Parathyroid adenoma (tissue), 2 donors: ENCODE measurements around the gene ATP7B.
A peak's percentile ranks its signal among the peaks of the same experiment; 100 is the strongest.

Experiments
- H2AFZ ChIP-seq: fragments of 300-600 bp; sonication (generic); one replicate; pipeline ENCODE4 v1.7.0; 2017; ENCODE audit warnings: antibody characterized with exemption, mild to moderate bottlenecking
- H3K27ac ChIP-seq: fragments of 300-600 bp; sonication (generic); one replicate; pipeline ENCODE4 v1.7.0; 2017
- H3K27me3 ChIP-seq: fragments of 300-600 bp; sonication (generic); one replicate; pipeline ENCODE4 v1.7.0; 2017; ENCODE audit warnings: low read length; ENCODE audit not compliant: control insufficient read depth, insufficient read depth
- H3K36me3 ChIP-seq: fragments of 300-600 bp; sonication (generic); one replicate; pipeline ENCODE4 v1.7.0; 2017; ENCODE audit warnings: low read length; ENCODE audit not compliant: control insufficient read depth, insufficient read depth
- H3K4me1 ChIP-seq: fragments of 300-600 bp; sonication (generic); one replicate; pipeline ENCODE4 v1.7.0; 2017; ENCODE audit warnings: control low read depth
- H3K4me2 ChIP-seq: fragments of 300-600 bp; sonication (generic); one replicate; pipeline ENCODE4 v1.7.0; 2017; ENCODE audit warnings: low read length
- H3K4me3 ChIP-seq: fragments of 300-600 bp; sonication (generic); one replicate; pipeline ENCODE4 v1.7.0; 2017; ENCODE audit warnings: low read depth, low read length
- H3K79me2 ChIP-seq: fragments of 300-600 bp; sonication (generic); one replicate; pipeline ENCODE4 v1.7.0; 2017; ENCODE audit warnings: control low read depth
- H3K9ac ChIP-seq: fragments of 300-600 bp; sonication (generic); one replicate; pipeline ENCODE4 v1.7.0; 2017; ENCODE audit warnings: mild to moderate bottlenecking
- H3K9me3 ChIP-seq: fragments of 300-600 bp; sonication (generic); one replicate; pipeline ENCODE4 v1.7.0; 2017; ENCODE audit warnings: low read length; ENCODE audit not compliant: control insufficient read depth
- CTCF ChIP-seq: fragments of 300-600 bp; sonication (generic); IDR thresholded peaks from one replicate; pipeline ENCODE4 v1.7.0; 2017; ENCODE audit warnings: antibody characterized with exemption, mild to moderate bottlenecking
- donor health status: primary hyperparathyroidism.

ATP7B gene

GRCh38 chr13:51967482-51968446 is 43.5 kb downstream of the ATP7B start:
- no peaks in the 10 kb centered on the region for H3K79me2 ChIP-seq
- H3K9me3 ChIP-seq, result no peaks in the 10 kb centered on the region
- no peaks in the 10 kb centered on the region for H3K4me1 ChIP-seq
- no peak overlapping the region for H2AFZ ChIP-seq
- no peak overlapping the region for H3K4me2 ChIP-seq
- TF ChIP-seq CTCF, result no peak
- H3K27ac ChIP-seq, result peak overlapping the region; percentile 29
- no peak overlapping the region for H3K4me3 ChIP-seq
- no peak overlapping the region for H3K9ac ChIP-seq
- H3K27me3 ChIP-seq, result no peaks in the 10 kb centered on the region
- H3K36me3 ChIP-seq, result no peaks in the 10 kb centered on the region

GRCh38 chr13:51966186-51966585 is 45.1 kb downstream of the ATP7B start:
- Histone ChIP-seq H3K79me2 (no peaks in the 10 kb centered on the region), H3K4me2 (no peak overlapping the region), H3K27ac (no peak overlapping the region)

GRCh38 chr13:51961493-51962403 is 49.5 kb downstream of the ATP7B start:
- no peak for TF ChIP-seq CTCF
- Histone ChIP-seq H3K27ac (no peak overlapping the region), H3K27me3 (no peaks in the 10 kb centered on the region), H3K4me1 (no peaks in the 10 kb centered on the region), H3K9ac (no peak overlapping the region), H3K9me3 (no peaks in the 10 kb centered on the region), H2AFZ (no peak overlapping the region), H3K79me2 (no peaks in the 10 kb centered on the region), H3K36me3 (no peaks in the 10 kb centered on the region), H3K4me2 (no peak overlapping the region), H3K4me3 (no peak overlapping the region)

More at GRCh38 chr13:51966186-51966585, 45.1 kb downstream of the ATP7B start:
- Histone ChIP-seq H3K4me3 (no peak overlapping the region), H3K4me1 (no peaks in the 10 kb centered on the region), H2AFZ (no peak overlapping the region), H3K36me3 (no peaks in the 10 kb centered on the region), H3K9ac (no peak overlapping the region), H3K9me3 (no peaks in the 10 kb centered on the region), H3K27me3 (no peaks in the 10 kb centered on the region)
- no peak for TF ChIP-seq CTCF

GRCh38 chr13:51960766-51961165 is 50.5 kb downstream of the ATP7B start:
- no peaks in the 10 kb centered on the region for H3K79me2 ChIP-seq
- H3K36me3 ChIP-seq, result no peaks in the 10 kb centered on the region
- H3K9me3 ChIP-seq, result no peaks in the 10 kb centered on the region
- no peak for TF ChIP-seq CTCF
- no peaks in the 10 kb centered on the region for H3K27me3 ChIP-seq
- H3K4me1 ChIP-seq, result no peaks in the 10 kb centered on the region
- no peak overlapping the region for H3K27ac ChIP-seq
- no peak overlapping the region for H3K4me2 ChIP-seq
- H2AFZ ChIP-seq, result no peak overlapping the region
- H3K4me3 ChIP-seq, result no peak overlapping the region
- no peak overlapping the region for H3K9ac ChIP-seq
